ENCODE results near the gene DRAM1.
"Not testable (repeated sequence)": the region's sequence is repeated elsewhere in the genome, so short reads cannot be mapped to it uniquely, and the experiment has no call there.

GRCh38 chr12:101884781-101885340 is 7.5 kb downstream of the DRAM1 start:
- not testable (repeated sequence) for TF ChIP-seq CTCF (IDR thresholded peaks at IDR 0.05); RFX5 (IDR thresholded peaks at IDR 0.05); ZSCAN20 (CRISPR knock-in tag; IDR thresholded peaks at IDR 0.05); RAD21 (conservative IDR thresholded peaks at IDR 0.05 in 1 of 2, IDR thresholded peaks at IDR 0.05 in 1 of 2); CEBPB (IDR thresholded peaks at IDR 0.05); POLR2A (IDR thresholded peaks at IDR 0.05; ENCODE audit: low read length); RCOR1 (IDR thresholded peaks at IDR 0.05; ENCODE audit: low read depth, low read length)

Data from A549 (cell line).